Measurements from ENCODE around the gene PCGF2.

DNA sequence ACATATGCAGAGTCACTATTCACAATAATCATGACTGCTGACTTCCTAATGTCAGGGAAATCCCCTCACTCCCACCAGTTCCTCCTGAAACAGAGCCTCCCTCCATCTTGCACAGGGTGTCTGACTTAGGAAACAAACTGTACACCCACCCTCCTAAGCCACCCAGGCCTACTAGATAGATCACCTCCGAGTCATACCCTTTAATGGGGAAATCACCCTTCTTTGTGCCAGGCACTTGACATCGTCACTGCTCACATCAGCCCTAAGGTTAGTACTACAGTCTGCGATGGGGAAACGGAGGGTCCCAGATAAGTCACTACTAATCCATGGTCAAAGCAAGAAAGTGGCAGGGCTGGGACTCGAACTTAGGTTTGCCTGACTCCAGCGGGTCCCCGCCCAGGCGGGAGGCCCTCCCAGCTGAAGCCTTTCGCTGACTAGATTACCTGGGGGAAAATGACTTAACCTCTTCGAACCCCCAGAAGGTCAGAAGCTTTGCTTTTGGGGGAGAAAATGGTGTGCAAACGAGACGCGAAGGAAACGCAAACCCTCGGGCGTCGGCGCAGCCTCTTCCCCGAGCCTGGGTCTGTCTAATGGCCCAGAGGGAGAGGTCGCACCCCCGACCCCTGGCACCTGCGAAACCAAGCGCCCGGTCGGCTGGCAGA is 46.5 kb downstream of the PCGF2 start:
- TF ChIP-seq POLR2AphosphoS5 (IDR thresholded peaks at IDR 0.05) (peak in 1 of 2 donors; percentile 28), POLR2A (IDR thresholded peaks at IDR 0.05) (no peak), EP300 (IDR thresholded peaks at IDR 0.05) (peak in 2 of 4 donors; percentile 27 to 40)
- TF ChIP-seq, protein P1, sequence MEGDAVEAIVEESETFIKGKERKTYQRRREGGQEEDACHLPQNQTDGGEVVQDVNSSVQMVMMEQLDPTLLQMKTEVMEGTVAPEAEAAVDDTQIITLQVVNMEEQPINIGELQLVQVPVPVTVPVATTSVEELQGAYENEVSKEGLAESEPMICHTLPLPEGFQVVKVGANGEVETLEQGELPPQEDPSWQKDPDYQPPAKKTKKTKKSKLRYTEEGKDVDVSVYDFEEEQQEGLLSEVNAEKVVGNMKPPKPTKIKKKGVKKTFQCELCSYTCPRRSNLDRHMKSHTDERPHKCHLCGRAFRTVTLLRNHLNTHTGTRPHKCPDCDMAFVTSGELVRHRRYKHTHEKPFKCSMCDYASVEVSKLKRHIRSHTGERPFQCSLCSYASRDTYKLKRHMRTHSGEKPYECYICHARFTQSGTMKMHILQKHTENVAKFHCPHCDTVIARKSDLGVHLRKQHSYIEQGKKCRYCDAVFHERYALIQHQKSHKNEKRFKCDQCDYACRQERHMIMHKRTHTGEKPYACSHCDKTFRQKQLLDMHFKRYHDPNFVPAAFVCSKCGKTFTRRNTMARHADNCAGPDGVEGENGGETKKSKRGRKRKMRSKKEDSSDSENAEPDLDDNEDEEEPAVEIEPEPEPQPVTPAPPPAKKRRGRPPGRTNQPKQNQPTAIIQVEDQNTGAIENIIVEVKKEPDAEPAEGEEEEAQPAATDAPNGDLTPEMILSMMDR (IDR thresholded peaks at IDR 0.05): no peak
